Activated naive CD8-positive, alpha-beta T cell treated with anti-CD3 and anti-CD28 coated beads, Interleukin-2, amount 50 U/mL, for 24 hours (primary cell): Measurements from ENCODE around the gene RAPGEF2.
"Not testable (repeated sequence)": the region's sequence is repeated elsewhere in the genome, so short reads cannot be mapped to it uniquely, and the experiment has no call there.

Source experiments
- ATAC-seq: fragments of 150-1000 bp; cut with Tn5 transposase; one replicate; pipeline ENCODE4 v1.10.0; 2021
- DNase-seq: peaks from one replicate; pipeline ENCODE4 v3.0.0; 2021
- H3K27ac Mint-ChIP-seq: one replicate; pipeline ENCODE4 v1.8.0; 2021; ENCODE audit warnings: mild to moderate bottlenecking, mixed read lengths
- H3K27me3 Mint-ChIP-seq: one replicate; pipeline ENCODE4 v1.8.0; 2021; ENCODE audit warnings: mixed read lengths
- H3K36me3 Mint-ChIP-seq: one replicate; pipeline ENCODE4 v1.8.0; 2021; ENCODE audit warnings: low read depth, mixed read lengths
- H3K4me1 Mint-ChIP-seq: one replicate; pipeline ENCODE4 v1.8.0; 2021; ENCODE audit warnings: mixed read lengths
- H3K4me3 Mint-ChIP-seq: one replicate; pipeline ENCODE4 v1.8.0; 2021; ENCODE audit warnings: mild to moderate bottlenecking, moderate library complexity, mixed read lengths
- H3K9me3 Mint-ChIP-seq: one replicate; pipeline ENCODE4 v1.8.0; 2021; ENCODE audit warnings: mixed read lengths

Gene RAPGEF2

DNA sequence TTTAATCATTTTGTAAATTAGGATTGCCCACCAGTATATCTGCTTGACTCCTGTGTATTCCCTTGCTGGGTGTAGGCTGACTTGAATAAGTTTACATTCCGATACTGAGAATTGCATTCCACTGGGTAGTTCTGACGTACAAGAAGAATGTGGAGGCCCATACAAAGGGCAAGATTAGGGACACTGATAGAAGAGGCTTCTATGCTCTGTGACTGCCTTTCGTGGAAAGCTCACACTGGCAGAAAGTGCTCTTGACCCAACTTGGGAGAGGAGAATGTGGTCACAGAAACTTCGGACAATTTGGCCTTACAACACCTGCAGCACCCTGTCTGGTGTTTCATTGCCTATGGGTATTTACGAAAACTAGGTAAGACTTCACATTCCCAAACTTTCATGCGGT lies 126.3 kb downstream of the RAPGEF2 start:
- no peaks in the 10 kb centered on the region for H3K36me3 Mint-ChIP-seq

DNA sequence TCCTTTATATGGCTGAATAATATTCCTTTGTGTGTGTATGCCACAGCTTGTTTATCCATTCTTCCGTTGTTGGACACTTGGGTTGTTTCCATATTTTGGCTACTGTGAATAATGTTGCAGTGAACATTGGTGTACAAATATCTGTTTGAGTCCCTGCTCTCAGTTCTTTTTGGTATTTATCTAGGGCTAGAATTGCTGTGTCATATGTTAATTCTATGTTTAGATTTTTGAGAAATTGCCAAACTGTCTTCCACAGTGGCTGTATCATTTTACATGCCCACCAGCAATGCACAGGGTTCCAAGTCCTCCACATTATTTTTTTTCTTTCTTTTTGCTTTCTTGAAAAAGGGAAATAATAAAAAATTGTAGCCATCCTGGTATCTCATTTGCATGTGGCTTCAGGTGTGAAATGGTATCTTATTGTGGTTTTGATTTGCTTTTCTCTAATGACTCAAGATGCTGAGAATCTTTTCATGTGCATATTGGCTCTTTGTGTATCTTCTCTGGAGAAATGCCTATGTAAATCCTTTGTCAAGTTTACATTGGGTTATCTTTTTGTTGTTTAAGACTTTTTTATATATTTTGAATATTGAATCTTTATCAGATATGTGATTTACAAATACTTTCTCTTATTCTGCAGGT lies 129.7 kb downstream of the RAPGEF2 start:
- Mint-ChIP-seq H3K27me3 (no peaks in the 10 kb centered on the region), H3K27ac (no peak overlapping the region), H3K9me3 (peaks cover 5% of the 10 kb centered on the region), H3K4me3 (no peak overlapping the region), H3K4me1 (peaks cover 12% of the 10 kb centered on the region), H3K36me3 (no peaks in the 10 kb centered on the region)
- no peak for ATAC-seq
- DNase-seq, result no peak

More for the DNA sequence above, 126.3 kb downstream of the RAPGEF2 start:
- H3K4me3 Mint-ChIP-seq, result no peak overlapping the region
- DNase-seq, result no peak
- peaks cover 5% of the 10 kb centered on the region for H3K9me3 Mint-ChIP-seq
- no peak for ATAC-seq
- H3K4me1 Mint-ChIP-seq, result peaks cover 20% of the 10 kb centered on the region
- no peaks in the 10 kb centered on the region for H3K27me3 Mint-ChIP-seq
- no peak overlapping the region for H3K27ac Mint-ChIP-seq

DNA sequence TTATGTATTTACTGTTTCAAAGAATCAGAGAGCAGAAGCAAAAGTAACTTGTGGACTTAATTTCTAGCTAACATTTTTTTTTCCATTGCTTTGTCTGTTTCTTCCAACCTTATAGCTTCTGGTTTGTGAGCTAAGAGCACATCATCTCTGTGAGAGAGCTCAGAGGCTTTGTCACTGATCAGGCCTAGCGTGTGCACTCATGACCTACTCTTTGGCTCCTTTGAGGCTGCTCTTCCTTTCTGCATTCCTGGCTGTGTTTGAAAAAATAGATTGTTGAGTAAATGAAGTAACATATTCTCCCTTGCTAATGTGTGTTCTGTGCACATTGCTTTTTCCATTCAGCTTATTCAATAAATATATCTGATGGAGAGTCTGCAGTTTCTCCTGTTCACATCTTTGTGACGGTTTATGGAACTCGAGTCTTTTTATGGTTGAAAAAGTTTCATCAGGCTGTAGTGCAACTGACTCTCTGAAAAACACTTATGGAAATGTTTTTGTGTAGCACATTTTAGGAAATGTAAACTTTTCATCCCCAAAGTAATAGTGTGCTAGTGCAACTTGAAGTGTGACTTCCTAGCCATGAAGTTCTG lies 133.0 kb downstream of the RAPGEF2 start:
- Mint-ChIP-seq H3K4me3 (no peak overlapping the region), H3K36me3 (peaks cover 2% of the 10 kb centered on the region), H3K4me1 (peaks cover 30% of the 10 kb centered on the region), H3K27ac (no peak overlapping the region), H3K27me3 (no peaks in the 10 kb centered on the region), H3K9me3 (peaks cover 5% of the 10 kb centered on the region)
- ATAC-seq (no peak), DNase-seq (no peak)

DNA sequence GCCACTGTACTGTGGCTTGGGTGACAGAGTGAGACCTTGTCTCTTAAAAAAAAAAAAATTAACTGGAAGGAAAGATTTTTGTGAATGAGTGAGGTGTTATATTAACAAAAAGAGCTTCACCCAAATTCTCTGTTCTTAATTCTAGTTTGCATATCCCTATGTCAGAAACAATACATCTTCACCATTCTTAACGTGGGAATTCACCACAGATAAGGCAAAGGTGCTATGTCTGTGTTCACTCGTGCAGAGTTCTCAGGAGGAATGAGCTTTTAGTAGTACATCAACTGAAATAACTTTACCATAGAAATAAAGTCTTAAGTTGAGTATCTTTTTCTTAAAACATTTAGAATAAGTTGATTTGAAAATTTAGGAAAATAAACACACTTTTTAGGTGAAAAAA lies 135.1 kb downstream of the RAPGEF2 start:
- no peaks in the 10 kb centered on the region for H3K27me3 Mint-ChIP-seq
- H3K27ac Mint-ChIP-seq, result no peak overlapping the region
- no peak overlapping the region for H3K4me3 Mint-ChIP-seq
- DNase-seq (no peak), ATAC-seq (no peak)
- H3K9me3 Mint-ChIP-seq, result no peaks in the 10 kb centered on the region
- peaks cover 23% of the 10 kb centered on the region for H3K4me1 Mint-ChIP-seq
- H3K36me3 Mint-ChIP-seq, result peaks cover 5% of the 10 kb centered on the region

DNA sequence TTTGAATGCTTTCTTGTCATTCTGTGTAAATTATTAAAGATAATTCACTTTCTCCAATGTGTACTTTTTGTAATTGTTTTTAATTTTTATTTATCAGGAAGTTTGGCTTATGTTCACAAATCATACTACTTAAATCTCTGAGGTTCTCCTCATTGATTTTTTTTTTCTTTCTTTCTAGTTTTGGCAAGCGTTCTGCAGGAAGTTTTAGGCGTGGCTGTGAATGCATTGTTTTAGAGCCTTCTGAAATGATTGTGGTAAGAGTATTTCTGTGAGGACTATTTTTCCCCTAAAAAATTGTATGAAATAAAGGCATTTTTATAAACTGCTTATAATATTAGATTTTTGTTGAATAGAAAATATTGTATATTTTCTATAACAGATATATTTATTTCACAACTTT lies 135.8 kb downstream of the RAPGEF2 start:
- Mint-ChIP-seq H3K4me3 (no peak overlapping the region), H3K27me3 (no peaks in the 10 kb centered on the region), H3K9me3 (no peaks in the 10 kb centered on the region), H3K36me3 (peaks cover 6% of the 10 kb centered on the region), H3K4me1 (peaks cover 18% of the 10 kb centered on the region), H3K27ac (no peak overlapping the region)
- ATAC-seq, result no peak
- no peak for DNase-seq

DNA sequence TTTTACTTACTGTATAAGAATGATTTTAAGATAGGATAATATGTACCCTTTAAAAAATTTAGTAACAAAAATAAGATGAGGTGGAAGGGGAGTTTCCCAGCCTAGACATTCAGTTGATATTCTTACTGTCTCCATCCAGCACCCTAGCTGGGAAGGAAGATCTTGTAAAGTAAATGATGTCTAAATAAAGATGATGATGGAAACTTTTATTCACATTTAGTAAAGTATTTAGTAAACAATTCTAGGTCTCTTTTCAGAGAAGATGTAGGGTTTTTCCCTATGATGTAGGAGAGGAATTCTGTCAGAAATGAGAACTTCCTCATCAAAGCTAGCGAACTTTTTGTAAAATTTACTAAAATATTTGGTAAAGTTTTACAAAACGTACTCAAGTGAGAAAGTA lies 136.8 kb downstream of the RAPGEF2 start:
- ATAC-seq (no peak), DNase-seq (no peak)
- Mint-ChIP-seq H3K27me3 (no peaks in the 10 kb centered on the region), H3K4me3 (no peak overlapping the region), H3K36me3 (peaks cover 8% of the 10 kb centered on the region), H3K4me1 (peaks cover 18% of the 10 kb centered on the region), H3K27ac (no peak overlapping the region), H3K9me3 (no peaks in the 10 kb centered on the region)

DNA sequence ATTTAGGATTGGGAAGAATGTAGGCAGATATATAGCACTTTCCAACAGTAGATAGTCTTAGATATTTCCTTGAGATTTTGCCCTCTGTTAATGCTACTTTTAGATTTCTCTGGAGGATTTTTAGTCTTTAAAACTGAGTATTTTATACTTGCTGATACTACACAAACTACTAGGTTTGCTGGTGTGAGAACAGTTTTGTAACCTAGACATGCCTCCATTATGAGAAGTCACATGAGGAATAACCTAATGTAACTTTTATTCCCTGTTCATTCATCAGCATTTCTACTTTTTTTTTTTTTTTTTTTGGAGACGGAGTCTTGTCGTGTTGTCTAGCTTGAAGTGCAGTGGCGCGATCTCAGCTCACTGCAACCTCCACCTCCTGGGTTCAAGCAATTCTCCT lies 137.2 kb downstream of the RAPGEF2 start:
- Mint-ChIP-seq H3K27ac (no peak overlapping the region), H3K27me3 (no peaks in the 10 kb centered on the region), H3K4me1 (peaks cover 18% of the 10 kb centered on the region), H3K4me3 (no peak overlapping the region), H3K36me3 (peaks cover 8% of the 10 kb centered on the region), H3K9me3 (no peaks in the 10 kb centered on the region)
- DNase-seq, result no peak
- ATAC-seq, result no peak

DNA sequence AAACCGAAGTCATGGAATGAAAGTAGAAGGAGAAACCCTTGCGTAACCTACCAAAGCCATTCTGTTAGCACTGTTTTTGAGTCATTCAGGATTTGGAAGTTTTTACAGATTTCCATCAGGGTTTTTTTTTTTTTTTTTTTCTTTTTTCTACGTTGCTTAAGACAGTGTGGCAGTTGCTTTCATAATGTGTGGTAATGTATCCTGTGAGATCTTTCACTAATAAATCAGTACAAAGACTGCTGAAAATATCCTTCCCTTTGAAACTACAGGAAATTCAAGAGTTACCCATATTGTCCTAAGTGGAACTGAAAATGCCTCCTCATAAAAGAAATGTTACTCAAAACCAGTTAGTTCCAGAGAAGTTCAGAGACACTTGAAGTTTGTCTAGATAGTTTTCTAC lies 137.8 kb downstream of the RAPGEF2 start:
- peaks cover 8% of the 10 kb centered on the region for H3K36me3 Mint-ChIP-seq
- H3K27me3 Mint-ChIP-seq, result no peaks in the 10 kb centered on the region
- no peak for ATAC-seq
- H3K27ac Mint-ChIP-seq, result no peak overlapping the region
- no peaks in the 10 kb centered on the region for H3K9me3 Mint-ChIP-seq
- no peak for DNase-seq
- H3K4me3 Mint-ChIP-seq, result no peak overlapping the region
- peaks cover 18% of the 10 kb centered on the region for H3K4me1 Mint-ChIP-seq

DNA sequence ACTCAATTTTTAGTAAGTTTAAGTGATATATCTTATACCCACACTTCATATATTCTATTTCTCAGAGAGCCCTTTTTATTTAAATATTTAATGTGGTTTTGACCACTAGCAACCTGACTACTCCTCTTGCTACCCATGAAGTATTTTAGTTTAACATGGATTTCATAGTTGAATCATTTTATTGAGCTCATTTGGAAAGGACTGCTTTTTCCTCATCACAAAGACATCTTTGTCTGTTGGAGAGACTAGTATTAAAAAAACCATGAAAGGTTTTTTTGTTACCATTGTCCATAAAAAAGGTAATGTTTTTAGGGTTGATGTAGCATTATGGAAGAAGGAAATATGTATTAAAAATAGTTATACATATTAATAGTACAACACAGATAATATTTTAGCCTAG lies 139.5 kb downstream of the RAPGEF2 start:
- no peak overlapping the region for H3K27ac Mint-ChIP-seq
- H3K4me1 Mint-ChIP-seq, result peaks cover 21% of the 10 kb centered on the region
- H3K27me3 Mint-ChIP-seq, result no peaks in the 10 kb centered on the region
- H3K4me3 Mint-ChIP-seq, result no peak overlapping the region
- DNase-seq (no peak), ATAC-seq (no peak)
- peaks cover 9% of the 10 kb centered on the region for H3K36me3 Mint-ChIP-seq
- H3K9me3 Mint-ChIP-seq, result no peaks in the 10 kb centered on the region

DNA sequence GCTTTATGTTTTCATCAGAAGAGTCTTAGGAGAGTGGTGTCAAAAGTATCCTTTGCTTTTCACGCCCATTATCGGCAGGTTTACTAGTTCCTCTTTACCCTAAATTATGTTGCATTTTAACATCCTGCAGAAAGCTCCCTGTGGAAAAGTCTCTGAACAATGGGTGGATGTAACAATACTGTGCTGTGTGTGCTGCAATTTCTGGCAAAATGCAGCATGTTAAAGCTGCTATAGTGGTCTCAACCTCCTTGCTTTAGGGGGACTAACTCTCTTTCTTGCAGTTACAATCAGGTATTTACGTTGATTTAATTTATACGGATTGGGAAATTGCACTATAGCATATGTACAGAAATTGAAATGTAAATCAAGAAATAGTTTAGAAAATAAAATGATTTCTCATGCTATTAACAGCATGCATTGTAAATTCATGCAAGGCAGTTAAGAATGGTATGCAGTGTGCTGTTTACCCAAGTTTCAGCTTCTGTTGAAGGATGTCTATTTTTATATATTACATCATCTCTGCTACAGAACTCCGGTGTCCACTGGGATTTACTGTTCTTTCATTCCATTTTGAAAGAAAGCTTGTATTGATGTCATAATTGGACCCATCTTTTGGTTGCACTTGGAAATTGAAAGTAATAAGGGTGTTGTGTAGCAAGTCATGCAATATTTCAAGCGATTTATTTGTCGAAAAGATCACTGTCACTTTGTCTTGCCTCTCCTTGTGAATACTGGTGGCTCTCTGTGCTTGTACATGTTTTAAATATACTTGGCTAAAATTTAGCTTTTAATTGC lies 145.7 kb downstream of the RAPGEF2 start:
- no peak overlapping the region for H3K27ac Mint-ChIP-seq
- no peak for DNase-seq
- H3K36me3 Mint-ChIP-seq, result peaks cover 18% of the 10 kb centered on the region
- H3K9me3 Mint-ChIP-seq, result no peaks in the 10 kb centered on the region
- H3K4me1 Mint-ChIP-seq, result peaks cover 3% of the 10 kb centered on the region
- no peaks in the 10 kb centered on the region for H3K27me3 Mint-ChIP-seq
- H3K4me3 Mint-ChIP-seq, result no peak overlapping the region
- no peak for ATAC-seq

DNA sequence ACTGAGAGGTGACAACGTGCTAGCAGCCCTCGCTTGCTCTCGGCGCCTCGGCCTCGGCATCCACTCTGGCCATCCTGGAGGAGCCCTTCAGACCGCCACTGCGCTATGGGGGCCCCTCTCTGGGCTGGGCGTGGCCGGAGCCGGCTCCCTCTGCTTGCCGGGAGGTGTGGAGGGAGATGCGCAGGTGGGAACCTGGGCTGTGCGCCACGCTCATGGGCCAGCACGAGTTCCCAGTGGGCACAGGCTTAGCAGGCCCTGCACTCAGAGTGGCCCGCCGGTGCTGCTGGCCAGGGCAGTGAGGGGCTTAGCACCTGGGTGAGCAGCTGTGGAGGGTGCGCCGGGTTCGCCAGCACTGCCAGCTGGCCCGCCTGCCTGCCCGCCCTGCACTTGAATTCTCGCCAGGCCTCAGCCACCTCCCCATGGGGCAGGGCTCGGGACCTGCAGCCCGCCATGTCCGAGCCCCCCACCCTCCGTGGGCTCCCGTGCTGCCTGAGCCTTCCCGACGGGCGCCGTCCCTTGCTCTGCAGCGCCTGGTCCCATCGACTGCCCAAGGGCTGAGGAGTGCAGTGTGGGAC lies 148.0 kb downstream of the RAPGEF2 start:
- no peaks in the 10 kb centered on the region for H3K9me3 Mint-ChIP-seq
- H3K36me3 Mint-ChIP-seq, result peaks cover 15% of the 10 kb centered on the region
- no peak overlapping the region for H3K4me3 Mint-ChIP-seq
- H3K27me3 Mint-ChIP-seq, result no peaks in the 10 kb centered on the region
- no peak overlapping the region for H3K27ac Mint-ChIP-seq
- peaks cover 3% of the 10 kb centered on the region for H3K4me1 Mint-ChIP-seq
- DNase-seq, result no peak
- no peak for ATAC-seq

DNA sequence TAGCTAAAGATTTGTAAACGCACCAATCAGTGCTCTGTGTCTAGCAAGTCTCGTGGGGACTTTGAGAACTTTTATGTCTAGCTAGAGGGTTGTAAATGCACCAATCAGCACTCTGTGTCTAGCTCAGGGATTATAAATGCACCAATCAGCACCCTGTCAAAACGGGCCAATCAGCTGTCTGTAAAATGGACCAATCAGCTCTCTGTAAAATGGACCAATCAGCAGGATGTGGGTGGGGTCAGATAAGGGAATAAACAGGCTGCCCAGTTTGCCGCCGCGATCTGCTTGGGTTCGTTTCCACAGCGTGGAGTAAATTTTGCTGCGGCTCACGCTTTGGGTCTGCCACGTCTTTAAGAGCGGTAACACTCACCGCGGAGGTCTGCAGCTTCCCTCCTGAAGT lies 148.7 kb downstream of the RAPGEF2 start:
- ATAC-seq, DNase-seq: not testable (repeated sequence)

DNA sequence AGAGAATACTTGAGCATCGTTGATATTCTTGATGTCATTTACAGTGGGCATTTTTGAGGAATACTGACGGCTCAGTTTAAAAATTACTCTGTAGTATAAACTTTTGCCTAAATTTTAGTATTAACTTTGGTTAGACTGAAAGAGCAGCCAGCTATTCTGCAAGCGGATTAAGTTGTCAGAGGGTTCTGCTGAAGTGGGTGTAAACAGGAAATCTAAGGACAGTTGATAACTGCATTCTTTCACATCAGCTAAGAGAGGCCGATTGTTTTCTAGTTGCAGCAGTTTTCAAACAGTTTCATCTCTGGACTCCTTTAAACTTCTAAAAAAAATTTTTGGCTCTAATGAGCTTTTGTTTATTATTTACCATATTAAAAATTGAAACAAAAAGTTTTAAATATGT lies 149.6 kb downstream of the RAPGEF2 start:
- ATAC-seq, result no peak
- Mint-ChIP-seq H3K9me3 (no peaks in the 10 kb centered on the region), H3K4me3 (no peak overlapping the region)

More for the DNA sequence above, 148.7 kb downstream of the RAPGEF2 start:
- not testable (repeated sequence) for H3K9me3 Mint-ChIP-seq, H3K4me1 Mint-ChIP-seq, H3K27ac Mint-ChIP-seq, H3K4me3 Mint-ChIP-seq, H3K27me3 Mint-ChIP-seq
- H3K36me3 Mint-ChIP-seq, result peaks cover 16% of the 10 kb centered on the region

DNA sequence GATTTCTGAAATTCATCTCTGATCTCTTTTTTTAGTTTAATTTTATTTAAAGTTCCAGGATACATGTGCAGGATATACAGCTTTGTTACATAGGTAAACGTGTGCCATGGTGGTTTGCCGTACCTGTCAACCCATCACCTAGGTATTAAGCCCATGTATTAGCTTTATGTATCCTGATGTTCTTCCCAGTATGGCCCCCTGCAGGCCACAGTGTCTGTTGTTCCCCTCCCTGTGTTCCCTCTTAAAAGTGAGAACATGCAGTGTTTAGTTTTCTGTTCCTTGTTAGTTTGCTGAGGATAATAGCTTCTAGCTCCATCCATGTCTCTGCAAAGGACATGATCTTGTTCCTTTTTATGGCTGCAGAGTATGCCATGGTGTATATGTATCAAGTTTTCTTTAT lies 153.2 kb downstream of the RAPGEF2 start:
- Mint-ChIP-seq H3K4me1 (no peaks in the 10 kb centered on the region), H3K27me3 (no peaks in the 10 kb centered on the region), H3K4me3 (no peak overlapping the region), H3K27ac (no peak overlapping the region), H3K9me3 (no peaks in the 10 kb centered on the region), H3K36me3 (peaks cover 16% of the 10 kb centered on the region)
- no peak for DNase-seq
- ATAC-seq, result no peak

More for the DNA sequence above, 149.6 kb downstream of the RAPGEF2 start:
- Mint-ChIP-seq H3K36me3 (peaks cover 19% of the 10 kb centered on the region), H3K27me3 (no peaks in the 10 kb centered on the region), H3K27ac (no peak overlapping the region), H3K4me1 (no peaks in the 10 kb centered on the region)
- DNase-seq, result no peak
